H1 (cell line): ENCODE data around the gene DNTT.

Experiments used
- ATF3 ChIP-seq: IDR thresholded peaks from 2 replicates; pipeline ENCODE4 v1.6.1; 2011; ENCODE audit warnings: low read depth, mild to moderate bottlenecking, low read length; ENCODE audit not compliant: insufficient read depth
- CTCF ChIP-seq, 3 experiments: IDR thresholded peaks; 1 replicate in 2 of 3; 2 replicates in 1 of 3; pipeline versions ENCODE4 v1.5.1 to v1.6.1; 2011; ENCODE audit warnings: low read length in 3 of 3, mild to moderate bottlenecking in 3 of 3, inconsistent platforms in 2 of 3, low read depth in 1 of 3, moderate library complexity in 1 of 3; ENCODE audit not compliant: insufficient read depth in 1 of 3; ENCODE audit errors: control extremely low read depth in 1 of 3
- FOSL1 ChIP-seq: IDR thresholded peaks from 2 replicates; pipeline ENCODE4 v1.6.1; 2011; ENCODE audit warnings: mild to moderate bottlenecking, low read depth, low read length, moderate library complexity; ENCODE audit not compliant: insufficient read depth
- HDAC2 ChIP-seq, 2 experiments: fragments of 300-600 bp in 1 of 2; sonication (generic) in 1 of 2; IDR thresholded peaks; 2 replicates each; pipeline ENCODE4 v1.6.1; 2011 to 2012; ENCODE audit warnings: low read depth in 2 of 2, low read length in 2 of 2, mild to moderate bottlenecking in 2 of 2, moderate library complexity in 2 of 2, borderline replicate concordance in 1 of 2, inconsistent platforms in 1 of 2
- POLR2A ChIP-seq, 2 experiments: IDR thresholded peaks; 1 replicate in 1 of 2; 2 replicates in 1 of 2; pipeline ENCODE4 v1.6.1; 2011; ENCODE audit warnings: low read depth in 2 of 2, low read length in 2 of 2, mild to moderate bottlenecking in 2 of 2; ENCODE audit errors: control extremely low read depth in 1 of 2
- SIRT6 ChIP-seq: IDR thresholded peaks from one replicate; pipeline ENCODE4 v1.7.1; 2012; ENCODE audit warnings: low read length, inconsistent platforms
- SP2 ChIP-seq: IDR thresholded peaks from 2 replicates; pipeline ENCODE4 v1.6.1; 2012; ENCODE audit warnings: mild to moderate bottlenecking, low read length, inconsistent platforms

GRCh38 chr10:96376483-96376882, 72.2 kb downstream of the DNTT start:
- no peak for TF ChIP-seq CTCF (IDR thresholded peaks at IDR 0.05; ENCODE audit: control extremely low read depth in 1 of 3, insufficient read depth in 1 of 3, low read depth in 1 of 3, low read length in 3 of 3)
- TF ChIP-seq ATF3: no peak
- no peak for TF ChIP-seq SIRT6
- no peak for TF ChIP-seq POLR2A (IDR thresholded peaks at IDR 0.05; ENCODE audit: control extremely low read depth in 1 of 2, low read depth in 2 of 2, low read length in 2 of 2)
- TF ChIP-seq SP2: no peak
- no peak for TF ChIP-seq FOSL1
- TF ChIP-seq HDAC2 (IDR thresholded peaks at IDR 0.05; ENCODE audit: borderline replicate concordance in 1 of 2, low read depth in 2 of 2, low read length in 2 of 2): no peak
